ENCODE data around the gene NUP93.

Gene NUP93

GRCh38 chr16:56817938-56818337 lies 88.0 kb downstream of the NUP93 start:
- Histone ChIP-seq H3K9me3 (ENCODE audit: control extremely low read depth in 1 of 5, control insufficient read depth in 4 of 5, insufficient read depth in 2 of 5, low read depth in 1 of 5, low read length in 4 of 5) (no peaks in the 10 kb centered on the region), H3K27me3 (replicated peaks in 2 of 5; ENCODE audit: control insufficient read depth in 4 of 5, insufficient read depth in 5 of 5, low read length in 4 of 5) (no peaks in the 10 kb centered on the region), H3K4me3 (ENCODE audit: control insufficient read depth in 1 of 7, extremely low read depth in 1 of 7, insufficient read depth in 4 of 7, low read depth in 2 of 7, low read length in 6 of 7) (no peak overlapping the region), H3K4me1 (ENCODE audit: control extremely low read depth in 1 of 4, control insufficient read depth in 4 of 4, insufficient read depth in 4 of 4, low read length in 3 of 4) (peaks cover 0 to 1% (median 0%) of the 10 kb centered on the region in 4 experiments), H3K36me3 (ENCODE audit: control insufficient read depth in 4 of 4, insufficient read depth in 4 of 4, low read length in 3 of 4) (peaks cover 8 to 42% (median 33%) of the 10 kb centered on the region in 4 experiments), H3K27ac (ENCODE audit: insufficient read depth in 1 of 2, low read depth in 1 of 2, low read length in 2 of 2, poor library complexity in 1 of 2, severe bottlenecking in 2 of 2) (no peak overlapping the region)
- POLR2A ChIA-PET = no interaction called here
- no peak for DNase-seq
- CTCF ChIA-PET = interaction anchor here (1.0 to 1.8 kb wide), 4 partner anchors 11 to 242 kb away, joined by 3 to 4 read pairs (median 3); no protein-coding TSS in a partner anchor
- WGBS (ENCODE audit: insufficient coverage) = no CpG with 5 or more reads among the region's 1 CpG

- H3K27me3 ChIP-seq (replicated peaks in 2 of 5; ENCODE audit: control insufficient read depth in 4 of 5, insufficient read depth in 5 of 5, low read length in 4 of 5) = no peaks in the 10 kb centered on the region
- peaks cover 8 to 58% (median 53%) of the 10 kb centered on the region in 4 experiments for H3K36me3 ChIP-seq (ENCODE audit: control insufficient read depth in 4 of 4, insufficient read depth in 4 of 4, low read length in 3 of 4)
- H3K4me1 ChIP-seq (ENCODE audit: control extremely low read depth in 1 of 4, control insufficient read depth in 4 of 4, insufficient read depth in 4 of 4, low read length in 3 of 4) = no peaks in the 10 kb centered on the region
- H3K27ac ChIP-seq (ENCODE audit: insufficient read depth in 1 of 2, low read depth in 1 of 2, low read length in 2 of 2, poor library complexity in 1 of 2, severe bottlenecking in 2 of 2) = no peak overlapping the region
- DNase-seq = no peak
- WGBS (ENCODE audit: insufficient coverage) = 99% methylated on average over 11 of the region's 12 CpGs
- ChIA-PET POLR2A (no interaction called here), CTCF (interaction anchor here (1.0 kb wide), 1 partner anchor 222 kb away, joined by 3 read pairs; no protein-coding TSS in a partner anchor)
- no peak overlapping the region for H3K4me3 ChIP-seq (ENCODE audit: control insufficient read depth in 1 of 7, extremely low read depth in 1 of 7, insufficient read depth in 4 of 7, low read depth in 2 of 7, low read length in 6 of 7)
- no peaks in the 10 kb centered on the region for H3K9me3 ChIP-seq (ENCODE audit: control extremely low read depth in 1 of 5, control insufficient read depth in 4 of 5, insufficient read depth in 2 of 5, low read depth in 1 of 5, low read length in 4 of 5)
Observed at GRCh38 chr16:56823081-56823733, 93.3 kb downstream of the NUP93 start.

GRCh38 chr16:56824331-56824730 lies 94.4 kb downstream of the NUP93 start:
- Histone ChIP-seq H3K4me3 (ENCODE audit: control insufficient read depth in 1 of 7, extremely low read depth in 1 of 7, insufficient read depth in 4 of 7, low read depth in 2 of 7, low read length in 6 of 7) (no peak overlapping the region), H3K36me3 (ENCODE audit: control insufficient read depth in 4 of 4, insufficient read depth in 4 of 4, low read length in 3 of 4) (peaks cover 8 to 60% (median 52%) of the 10 kb centered on the region in 4 experiments), H3K27me3 (replicated peaks in 2 of 5; ENCODE audit: control insufficient read depth in 4 of 5, insufficient read depth in 5 of 5, low read length in 4 of 5) (no peaks in the 10 kb centered on the region), H3K27ac (ENCODE audit: insufficient read depth in 1 of 2, low read depth in 1 of 2, low read length in 2 of 2, poor library complexity in 1 of 2, severe bottlenecking in 2 of 2) (no peak overlapping the region), H3K9me3 (ENCODE audit: control extremely low read depth in 1 of 5, control insufficient read depth in 4 of 5, insufficient read depth in 2 of 5, low read depth in 1 of 5, low read length in 4 of 5) (no peaks in the 10 kb centered on the region), H3K4me1 (ENCODE audit: control extremely low read depth in 1 of 4, control insufficient read depth in 4 of 4, insufficient read depth in 4 of 4, low read length in 3 of 4) (no peaks in the 10 kb centered on the region)
- POLR2A ChIA-PET = no interaction called here
- WGBS (ENCODE audit: insufficient coverage) = no CpG with 5 or more reads among the region's 3 CpGs
- DNase-seq = peak in 1 of 3 donors; percentile 16
- CTCF ChIA-PET = interaction anchor here (0.8 to 1.1 kb wide), 3 partner anchors 11 to 39 kb away, joined by 3 to 4 read pairs (median 3); no protein-coding TSS in a partner anchor

GRCh38 chr16:56824804-56825203 lies 94.9 kb downstream of the NUP93 start:
- Histone ChIP-seq H3K27me3 (replicated peaks in 2 of 5; ENCODE audit: control insufficient read depth in 4 of 5, insufficient read depth in 5 of 5, low read length in 4 of 5) (no peaks in the 10 kb centered on the region), H3K9me3 (ENCODE audit: control extremely low read depth in 1 of 5, control insufficient read depth in 4 of 5, insufficient read depth in 2 of 5, low read depth in 1 of 5, low read length in 4 of 5) (no peaks in the 10 kb centered on the region), H3K4me1 (ENCODE audit: control extremely low read depth in 1 of 4, control insufficient read depth in 4 of 4, insufficient read depth in 4 of 4, low read length in 3 of 4) (no peaks in the 10 kb centered on the region), H3K4me3 (ENCODE audit: control insufficient read depth in 1 of 7, extremely low read depth in 1 of 7, insufficient read depth in 4 of 7, low read depth in 2 of 7, low read length in 6 of 7) (no peak overlapping the region), H3K36me3 (ENCODE audit: control insufficient read depth in 4 of 4, insufficient read depth in 4 of 4, low read length in 3 of 4) (peaks cover 9 to 60% (median 49%) of the 10 kb centered on the region in 4 experiments), H3K27ac (ENCODE audit: insufficient read depth in 1 of 2, low read depth in 1 of 2, low read length in 2 of 2, poor library complexity in 1 of 2, severe bottlenecking in 2 of 2) (no peak overlapping the region)
- no CpG with 5 or more reads among the region's 3 CpGs for WGBS (ENCODE audit: insufficient coverage)
- POLR2A ChIA-PET = no interaction called here
- CTCF ChIA-PET = interaction anchor here (0.8 to 1.1 kb wide), 3 partner anchors 10 to 39 kb away, joined by 3 to 4 read pairs (median 3); no protein-coding TSS in a partner anchor
- no peak for DNase-seq

GRCh38 chr16:56825826-56826225 lies 95.9 kb downstream of the NUP93 start:
- ChIA-PET CTCF (no interaction called here), POLR2A (no interaction called here)
- H3K4me3 ChIP-seq (ENCODE audit: control insufficient read depth in 1 of 7, extremely low read depth in 1 of 7, insufficient read depth in 4 of 7, low read depth in 2 of 7, low read length in 6 of 7) = no peak overlapping the region
- no peaks in the 10 kb centered on the region for H3K27me3 ChIP-seq (replicated peaks in 2 of 5; ENCODE audit: control insufficient read depth in 4 of 5, insufficient read depth in 5 of 5, low read length in 4 of 5)
- H3K9me3 ChIP-seq (ENCODE audit: control extremely low read depth in 1 of 5, control insufficient read depth in 4 of 5, insufficient read depth in 2 of 5, low read depth in 1 of 5, low read length in 4 of 5) = no peaks in the 10 kb centered on the region
- H3K27ac ChIP-seq (ENCODE audit: insufficient read depth in 1 of 2, low read depth in 1 of 2, low read length in 2 of 2, poor library complexity in 1 of 2, severe bottlenecking in 2 of 2) = no peak overlapping the region
- no peaks in the 10 kb centered on the region for H3K4me1 ChIP-seq (ENCODE audit: control extremely low read depth in 1 of 4, control insufficient read depth in 4 of 4, insufficient read depth in 4 of 4, low read length in 3 of 4)
- DNase-seq = no peak
- peaks cover 11 to 60% (median 47%) of the 10 kb centered on the region in 4 experiments for H3K36me3 ChIP-seq (ENCODE audit: control insufficient read depth in 4 of 4, insufficient read depth in 4 of 4, low read length in 3 of 4)

GRCh38 chr16:56828647-56829046 lies 98.7 kb downstream of the NUP93 start:
- Histone ChIP-seq H3K36me3 (ENCODE audit: control insufficient read depth in 4 of 4, insufficient read depth in 4 of 4, low read length in 3 of 4) (peaks cover 10 to 64% (median 45%) of the 10 kb centered on the region in 4 experiments), H3K9me3 (ENCODE audit: control extremely low read depth in 1 of 5, control insufficient read depth in 4 of 5, insufficient read depth in 2 of 5, low read depth in 1 of 5, low read length in 4 of 5) (no peaks in the 10 kb centered on the region)
- CTCF ChIA-PET = interaction anchor here (0.6 to 1.6 kb wide), 7 partner anchors 9 to 311 kb away, joined by 3 to 4 read pairs (median 4); no protein-coding TSS in a partner anchor

GRCh38 chr16:56830669-56831068 lies 100.7 kb downstream of the NUP93 start:
- Histone ChIP-seq H3K36me3 (ENCODE audit: control insufficient read depth in 4 of 4, insufficient read depth in 4 of 4, low read length in 3 of 4) (peaks cover 8 to 71% (median 52%) of the 10 kb centered on the region in 4 experiments), H3K27me3 (replicated peaks in 2 of 5; ENCODE audit: control insufficient read depth in 4 of 5, insufficient read depth in 5 of 5, low read length in 4 of 5) (no peaks in the 10 kb centered on the region), H3K9me3 (ENCODE audit: control extremely low read depth in 1 of 5, control insufficient read depth in 4 of 5, insufficient read depth in 2 of 5, low read depth in 1 of 5, low read length in 4 of 5) (no peaks in the 10 kb centered on the region), H3K4me1 (ENCODE audit: control extremely low read depth in 1 of 4, control insufficient read depth in 4 of 4, insufficient read depth in 4 of 4, low read length in 3 of 4) (peaks cover 0 to 3% (median 0%) of the 10 kb centered on the region in 4 experiments), H3K4me3 (ENCODE audit: control insufficient read depth in 1 of 7, extremely low read depth in 1 of 7, insufficient read depth in 4 of 7, low read depth in 2 of 7, low read length in 6 of 7) (no peak overlapping the region), H3K27ac (ENCODE audit: insufficient read depth in 1 of 2, low read depth in 1 of 2, low read length in 2 of 2, poor library complexity in 1 of 2, severe bottlenecking in 2 of 2) (no peak overlapping the region)
- CTCF ChIA-PET = interaction anchor here (0.8 to 1.4 kb wide), 4 partner anchors 13 to 45 kb away, joined by 3 to 4 read pairs (median 4); no protein-coding TSS in a partner anchor
- no CpG with 5 or more reads among the region's 2 CpGs for WGBS (ENCODE audit: insufficient coverage)
- POLR2A ChIA-PET = interaction anchor here (0.7 kb wide), 1 partner anchor 19 kb away, joined by 3 read pairs; no protein-coding TSS in a partner anchor
- DNase-seq = no peak

More at GRCh38 chr16:56828647-56829046, 98.7 kb downstream of the NUP93 start:
- H3K4me1 ChIP-seq (ENCODE audit: control extremely low read depth in 1 of 4, control insufficient read depth in 4 of 4, insufficient read depth in 4 of 4, low read length in 3 of 4) = peaks cover 0 to 3% (median 0%) of the 10 kb centered on the region in 4 experiments
- WGBS (ENCODE audit: insufficient coverage) = 100% methylated on average over 1 of the region's 1 CpG
- no peak overlapping the region for H3K27ac ChIP-seq (ENCODE audit: insufficient read depth in 1 of 2, low read depth in 1 of 2, low read length in 2 of 2, poor library complexity in 1 of 2, severe bottlenecking in 2 of 2)
- no peaks in the 10 kb centered on the region for H3K27me3 ChIP-seq (replicated peaks in 2 of 5; ENCODE audit: control insufficient read depth in 4 of 5, insufficient read depth in 5 of 5, low read length in 4 of 5)
- DNase-seq = no peak
- H3K4me3 ChIP-seq (ENCODE audit: control insufficient read depth in 1 of 7, extremely low read depth in 1 of 7, insufficient read depth in 4 of 7, low read depth in 2 of 7, low read length in 6 of 7) = no peak overlapping the region
- POLR2A ChIA-PET = no interaction called here

Data from common myeloid progenitor, CD34-positive (primary cell).